H54 (cell line): ENCODE measurements around the gene RBM15.

ENCODE experiments used
- DNase-seq: peaks from one replicate; pipeline ENCODE4 v3.0.0; 2011; ENCODE audit warnings: low spot score, mixed read lengths; ENCODE audit not compliant: insufficient read length
- FAIRE-seq: peaks from 3 replicates; lab custom pipeline; 2011; peaks lifted over from hg19 to GRCh38; lab: Jason Lieb, UNC
- POLR2A ChIP-seq: IDR thresholded peaks from 2 replicates; pipeline ENCODE4 v1.6.1; 2011; ENCODE audit warnings: low read depth, mild to moderate bottlenecking, low read length

RBM15 gene

DNA sequence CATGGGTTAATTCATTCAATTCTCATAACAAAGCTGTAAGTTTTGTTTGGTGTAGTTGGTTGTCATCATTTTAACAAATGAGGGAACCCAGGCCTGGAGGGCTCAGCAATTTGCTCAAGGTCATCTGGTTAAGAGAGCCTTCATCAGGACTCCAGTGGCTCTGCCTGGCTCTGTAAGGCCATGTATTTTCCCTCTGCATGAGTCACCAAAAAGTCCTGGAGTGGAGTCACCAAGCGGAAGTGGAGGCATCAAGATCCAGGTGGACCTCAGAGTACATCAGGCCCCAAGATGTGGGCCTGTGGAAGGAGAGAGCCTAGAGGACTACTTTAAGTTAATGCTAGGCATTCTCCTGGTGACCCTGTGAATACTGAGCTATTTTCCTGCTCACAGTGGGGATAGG lies 30.0 kb upstream of the RBM15 start:
- DNase-seq (no peak), FAIRE-seq (no peak)
- no peak for TF ChIP-seq POLR2A

DNA sequence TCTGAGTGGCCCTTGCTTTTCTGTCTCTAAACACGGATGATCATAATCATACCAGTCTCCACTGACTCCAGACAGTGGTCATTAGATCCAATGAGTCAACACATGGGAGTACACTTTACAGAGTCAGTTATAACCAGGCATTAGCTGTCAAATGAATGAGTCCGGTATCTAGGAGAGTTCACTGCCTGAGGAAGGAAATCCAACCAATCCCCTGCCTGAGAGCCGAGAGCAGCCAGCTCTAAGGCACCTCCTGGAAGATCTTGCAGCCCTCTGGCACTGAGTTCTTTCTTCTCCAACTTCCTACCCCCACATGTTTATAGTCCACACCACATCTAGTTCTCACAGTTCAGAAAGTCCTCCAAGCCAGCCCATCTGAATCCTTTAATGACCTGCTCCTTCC lies 29.4 kb upstream of the RBM15 start:
- TF ChIP-seq POLR2A: no peak
- FAIRE-seq: peak; percentile 62
- peak; percentile 52 for DNase-seq

DNA sequence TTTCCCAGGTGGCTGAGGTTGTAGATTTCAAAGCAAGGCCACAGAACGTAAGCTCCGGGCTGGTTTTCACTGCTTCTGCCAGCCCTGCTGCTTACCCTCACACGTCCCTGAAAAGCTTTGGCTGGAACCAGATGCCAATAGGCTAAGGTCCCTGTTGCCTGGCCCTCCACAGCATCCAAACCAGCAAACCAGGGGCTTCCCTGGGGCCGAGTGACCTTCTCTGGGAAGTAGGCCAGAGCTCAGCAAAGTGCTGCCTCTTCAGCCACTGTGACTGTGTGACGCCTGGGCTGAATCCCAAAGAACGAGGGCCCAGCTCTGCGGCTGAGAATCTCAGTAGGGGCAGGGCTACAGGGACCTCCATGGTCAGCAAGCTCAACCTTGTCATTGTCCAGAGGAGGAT lies 28.9 kb upstream of the RBM15 start:
- no peak for DNase-seq
- no peak for FAIRE-seq
- no peak for TF ChIP-seq POLR2A

DNA sequence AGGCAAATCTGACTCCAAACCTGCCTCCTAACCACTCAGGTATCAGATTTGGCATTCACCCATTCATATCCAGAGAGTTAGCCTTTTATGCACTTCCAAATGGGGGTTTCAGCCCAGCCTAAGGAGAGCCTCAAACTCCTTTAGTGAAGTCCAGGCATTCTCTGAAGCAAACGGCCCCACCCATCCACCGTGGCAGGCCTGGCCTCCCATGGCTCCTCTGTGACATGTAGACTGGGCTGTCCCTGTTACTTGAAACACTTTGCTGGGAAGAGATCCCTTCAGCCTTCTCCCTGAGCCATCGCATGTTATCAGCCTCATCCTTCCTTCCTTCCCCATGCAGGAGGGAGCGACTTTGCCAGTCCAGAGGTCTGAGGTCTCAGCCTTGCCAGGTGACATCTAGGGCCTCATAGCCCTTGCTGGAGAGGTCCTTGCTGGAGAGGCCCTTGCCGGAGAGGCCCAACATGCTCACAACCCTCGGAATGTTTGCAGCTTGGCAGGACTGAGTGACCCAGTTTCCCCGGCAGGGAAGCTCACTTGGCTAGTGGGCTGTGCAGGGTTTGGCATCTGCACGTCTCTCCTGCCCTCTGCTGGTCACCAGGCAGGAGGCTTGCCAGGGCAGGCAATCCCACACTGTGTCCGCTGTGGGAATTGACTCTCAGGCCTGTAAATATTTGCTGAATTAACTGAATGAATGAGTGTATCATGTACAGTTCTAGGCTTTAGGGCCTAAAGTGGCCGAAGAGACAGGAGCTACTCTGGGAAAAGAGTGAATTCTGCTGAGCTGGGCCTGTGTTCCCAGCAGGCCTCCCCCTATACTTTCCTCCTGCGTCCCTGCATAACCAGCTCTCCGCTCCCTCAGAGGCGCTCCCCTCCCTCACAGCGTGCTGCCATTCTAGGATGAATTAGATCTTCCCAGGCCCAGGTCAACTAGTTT lies 26.7 kb upstream of the RBM15 start:
- peak; percentile 15 for FAIRE-seq
- no peak for TF ChIP-seq POLR2A

DNA sequence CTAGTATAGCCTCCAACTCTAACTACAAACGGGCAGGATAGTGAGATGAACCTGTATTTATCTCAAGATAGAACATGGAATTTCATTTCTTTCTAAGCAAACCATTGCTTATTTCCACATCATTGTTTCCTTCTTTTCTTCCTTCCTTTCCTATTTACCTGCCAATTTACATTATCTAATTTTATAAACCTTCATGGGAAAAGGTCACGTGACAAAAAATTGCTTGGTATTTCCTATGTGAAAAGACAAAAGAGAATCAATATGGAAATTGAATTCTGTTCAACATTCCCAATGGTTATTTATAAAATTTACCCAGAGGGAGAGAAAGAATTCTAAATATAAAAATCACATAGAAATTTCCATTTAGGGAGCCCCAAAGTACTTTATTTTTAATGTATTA lies 22.4 kb upstream of the RBM15 start:
- DNase-seq (no peak), FAIRE-seq (no peak)
- TF ChIP-seq POLR2A: no peak

More for the DNA sequence above, 26.7 kb upstream of the RBM15 start:
- peak; percentile 56 for DNase-seq

DNA sequence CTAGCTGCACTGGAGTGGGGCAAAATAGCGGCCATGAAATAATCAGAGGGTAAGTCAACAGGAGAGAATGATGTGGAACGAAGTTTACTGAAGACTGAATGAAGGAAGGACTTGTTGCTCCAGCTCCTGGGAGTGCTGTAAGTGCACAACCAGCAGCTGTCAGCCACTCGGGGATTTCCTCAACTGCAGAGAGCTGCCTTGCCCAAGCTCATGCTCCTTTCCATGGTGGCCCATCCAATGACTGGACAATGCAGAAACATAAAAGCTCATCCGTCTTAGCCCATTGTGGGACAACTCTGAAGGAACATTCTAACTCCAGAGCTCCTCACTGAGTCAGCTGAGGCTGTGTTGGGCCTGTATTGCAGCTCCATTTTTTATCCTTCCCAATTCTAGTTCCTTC lies 21.1 kb upstream of the RBM15 start:
- DNase-seq: no peak
- TF ChIP-seq POLR2A: no peak
- FAIRE-seq: no peak

DNA sequence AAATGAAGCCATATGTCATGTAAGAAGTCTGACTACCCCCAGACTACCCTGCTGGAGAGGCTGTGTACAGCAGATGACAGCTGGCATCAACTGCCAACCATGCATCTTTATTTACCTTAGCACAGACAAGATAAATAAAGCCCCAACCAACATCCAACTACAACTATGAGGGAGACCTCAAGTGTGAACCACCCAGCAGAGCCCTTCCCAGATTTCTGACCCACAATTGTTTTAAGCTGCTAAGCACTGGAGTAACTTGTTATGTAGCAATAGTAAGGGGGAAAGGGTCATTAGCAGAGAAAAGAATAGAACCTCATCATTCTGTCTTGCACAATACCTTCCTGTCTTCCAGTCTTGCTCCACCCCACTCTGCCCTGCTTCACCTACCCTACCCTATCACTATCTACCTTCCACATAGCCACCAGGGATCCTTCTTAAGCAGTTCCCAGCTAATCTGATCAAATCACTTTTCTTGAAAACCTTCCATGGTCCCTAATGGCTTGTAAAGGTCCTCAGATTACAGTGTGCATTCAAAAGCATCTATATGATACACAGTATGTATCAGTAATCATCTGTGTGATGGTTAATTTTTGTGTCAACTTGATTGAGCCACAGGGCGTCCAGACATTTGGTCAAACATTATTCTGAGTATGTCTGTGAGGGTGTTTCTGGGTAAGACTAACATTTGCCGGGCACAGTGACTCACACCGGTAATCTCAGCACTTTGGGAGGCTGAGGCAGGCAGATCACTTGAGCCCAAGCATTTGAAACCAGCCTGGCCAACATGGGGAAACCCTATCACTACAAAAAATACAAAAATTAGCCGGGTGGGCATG lies 19.6 kb upstream of the RBM15 start:
- DNase-seq (no peak), FAIRE-seq (no peak)
- TF ChIP-seq POLR2A: no peak

DNA sequence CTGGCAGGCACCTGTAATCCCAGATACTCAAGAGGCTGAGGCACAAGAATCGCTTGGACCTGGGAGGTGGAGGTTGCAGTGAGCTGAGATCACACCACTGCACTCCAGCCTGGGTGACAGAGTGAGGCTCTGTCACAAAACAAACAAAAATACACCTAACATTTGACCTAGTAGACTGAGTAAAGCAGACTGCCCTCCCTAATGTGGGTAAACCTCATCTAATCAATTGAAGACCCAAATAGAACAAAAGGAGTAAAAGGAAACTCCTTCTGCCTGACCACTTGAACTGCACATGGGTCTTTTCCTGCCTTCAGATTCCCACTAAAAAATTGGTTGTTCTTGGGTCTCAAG lies 19.0 kb upstream of the RBM15 start:
- TF ChIP-seq POLR2A: no peak
- DNase-seq (no peak), FAIRE-seq (no peak)

DNA sequence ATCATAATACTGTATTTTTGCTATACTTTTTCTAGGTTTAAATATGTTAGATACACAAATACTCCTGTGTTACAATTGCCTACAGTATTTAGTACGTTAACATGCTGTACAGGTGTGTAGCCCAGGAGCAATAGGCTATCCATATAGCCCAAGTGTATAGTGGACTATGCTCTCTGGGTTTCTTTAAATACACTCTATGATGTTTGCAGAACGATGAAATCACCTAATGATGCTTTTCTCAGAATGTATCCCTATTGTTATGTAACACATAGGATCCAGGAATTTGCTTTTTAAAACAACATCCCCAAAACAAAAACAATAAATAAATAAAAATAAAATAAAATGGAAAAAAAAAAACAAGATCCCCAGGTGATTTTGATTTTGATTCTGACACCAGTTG lies 18.1 kb upstream of the RBM15 start:
- no peak for TF ChIP-seq POLR2A
- no peak for DNase-seq
- FAIRE-seq: no peak

DNA sequence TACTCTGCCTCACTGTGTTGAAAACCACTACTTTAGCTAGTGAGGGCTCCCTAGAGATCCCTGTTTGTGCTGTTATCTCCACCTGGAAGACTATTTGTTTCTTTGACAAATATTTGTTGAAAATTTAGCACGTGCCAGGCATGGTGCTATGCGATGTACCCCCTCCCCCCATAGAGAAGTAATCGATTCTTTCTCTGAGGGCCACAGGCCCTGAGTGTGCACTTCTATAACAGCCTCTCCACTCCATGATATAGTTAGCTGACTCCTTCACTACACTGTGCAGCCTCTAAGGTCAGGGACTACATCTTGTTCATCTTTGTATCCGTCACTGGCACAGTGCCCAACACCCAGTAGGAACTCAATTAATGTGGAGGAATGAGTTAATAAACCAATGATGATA lies 17.3 kb upstream of the RBM15 start:
- DNase-seq: no peak
- no peak for TF ChIP-seq POLR2A
- FAIRE-seq: no peak

DNA sequence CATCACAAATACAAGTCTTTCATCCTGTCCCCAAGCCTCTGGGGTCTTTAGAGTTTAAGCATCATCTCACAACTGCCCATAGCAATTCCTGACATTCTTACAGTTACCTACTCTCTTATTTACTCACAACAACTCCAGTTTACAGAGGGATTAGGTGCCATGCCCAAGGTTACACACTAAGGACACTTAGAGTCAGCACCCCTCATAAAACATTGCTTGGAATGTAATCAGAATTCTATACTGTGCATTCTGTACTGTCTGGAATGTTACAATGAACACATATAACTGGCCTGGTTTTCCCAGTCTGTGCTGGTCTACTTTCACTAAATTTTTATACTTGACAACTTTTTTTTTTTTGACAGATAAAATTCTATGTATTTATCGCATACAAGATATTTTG lies 14.5 kb upstream of the RBM15 start:
- DNase-seq (no peak), FAIRE-seq (no peak)
- TF ChIP-seq POLR2A: no peak

DNA sequence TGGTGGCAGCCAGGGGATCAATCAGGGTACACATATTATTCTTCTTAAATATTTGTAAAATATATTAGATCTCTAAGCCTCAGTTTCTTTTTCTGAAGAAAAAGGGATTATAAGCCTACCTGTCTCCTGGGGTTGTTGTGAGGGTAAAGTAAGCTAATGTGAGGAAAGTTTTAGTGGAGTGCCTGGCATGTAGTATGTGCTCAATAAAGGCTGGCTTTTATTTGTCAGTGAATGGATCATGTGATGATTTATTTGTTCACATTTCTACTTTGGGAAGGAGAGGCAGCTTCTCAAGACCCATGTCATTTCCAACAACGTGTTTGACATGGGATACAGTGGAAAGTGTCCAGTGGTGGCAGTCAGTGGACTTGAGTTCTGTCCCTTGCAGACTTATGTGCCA lies 12.4 kb upstream of the RBM15 start:
- DNase-seq (no peak), FAIRE-seq (no peak)
- TF ChIP-seq POLR2A: no peak

DNA sequence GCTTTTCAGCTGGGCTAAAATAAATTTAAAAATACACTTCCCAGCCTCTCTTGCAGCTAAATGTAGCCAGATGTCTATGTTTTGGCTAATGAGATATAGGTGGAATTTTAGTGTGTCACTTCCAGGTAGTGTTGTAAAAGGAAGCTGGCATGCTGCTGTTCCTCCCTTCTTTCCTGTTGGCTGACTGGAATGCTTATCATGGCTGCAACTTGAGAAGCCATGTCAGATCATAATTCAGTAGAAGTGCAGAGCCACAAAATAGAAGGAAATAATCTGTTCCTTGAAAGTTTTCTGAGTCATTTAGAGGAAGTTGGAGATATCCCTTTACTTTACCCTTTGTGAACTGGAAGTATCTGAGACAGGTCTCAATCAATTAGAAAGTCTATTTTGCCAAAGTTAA lies 10.9 kb upstream of the RBM15 start:
- no peak for FAIRE-seq
- TF ChIP-seq POLR2A: no peak
- no peak for DNase-seq

DNA sequence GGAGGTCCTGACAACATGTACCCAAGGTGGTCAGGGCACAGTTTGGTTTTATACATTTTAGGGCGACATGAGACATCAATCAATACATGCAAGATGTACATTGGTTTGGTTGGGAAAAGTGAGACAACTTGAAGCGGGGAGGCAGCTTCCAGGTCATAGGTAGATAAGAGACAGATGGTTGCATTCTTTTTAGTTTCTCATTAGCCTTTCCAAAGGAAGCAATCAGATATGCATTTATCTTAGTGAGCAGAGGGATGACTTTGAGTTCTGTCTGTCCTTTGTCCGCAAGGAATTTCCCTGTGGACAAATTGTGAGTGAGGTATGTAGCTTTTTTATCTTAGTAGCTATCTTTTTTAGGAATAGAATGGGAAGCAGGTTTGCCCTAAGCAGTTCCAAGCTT lies 10.5 kb upstream of the RBM15 start:
- FAIRE-seq: no peak
- no peak for TF ChIP-seq POLR2A
- no peak for DNase-seq
